Measurements from ENCODE around the gene TECPR2. TPM values are rescaled to one million over a fixed set of nuclear protein-coding genes. Genes with fewer than 3 reads are reported as not detected.
A peak's percentile ranks its signal among the peaks of the same experiment; 100 is the strongest.

TECPR2 gene
- total and polyA plus RNA-seq, 2 of the 13 experiments (the other 11 are each of a cell fraction or from before 2014, with no cell fraction given), result 3.5 to 5.7 TPM

- TF ChIP-seq LBX2 (CRISPR knock-in tag; IDR thresholded peaks at IDR 0.05; ENCODE audit: borderline replicate concordance) (no peak), TGIF2 (CRISPR knock-in tag; IDR thresholded peaks at IDR 0.05) (no peak), ZBTB33 (CRISPR knock-in tag; IDR thresholded peaks at IDR 0.05) (no peak), AGO2 (optimal IDR thresholded peaks at IDR 0.05; ENCODE audit: low read depth, low read length) (no peak), ZNF607 (CRISPR knock-in tag; IDR thresholded peaks at IDR 0.05; ENCODE audit: borderline replicate concordance) (no peak), ZNF281 (CRISPR knock-in tag; IDR thresholded peaks at IDR 0.05; ENCODE audit: borderline replicate concordance) (no peak; the same call in 1 of the 2 replicates), HES4 (CRISPR knock-in tag; IDR thresholded peaks at IDR 0.05; ENCODE audit: borderline replicate concordance) (peak; percentile 15; the same call in 1 of the 2 replicates), MYPOP (CRISPR knock-in tag; IDR thresholded peaks at IDR 0.05) (peak; percentile 42; the same call in 1 of the 2 replicates), PAF1 (CRISPR knock-in tag; IDR thresholded peaks at IDR 0.05) (no peak), ZNF652 (CRISPR knock-in tag; IDR thresholded peaks at IDR 0.05; ENCODE audit: borderline replicate concordance, low read depth) (no peak), ZNF775 (CRISPR knock-in tag; IDR thresholded peaks at IDR 0.05; ENCODE audit: borderline replicate concordance) (no peak), ZBTB10 (CRISPR knock-in tag; IDR thresholded peaks at IDR 0.05; ENCODE audit: borderline replicate concordance) (no peak), CCDC6 (CRISPR knock-in tag; IDR thresholded peaks at IDR 0.05) (no peak), ZNF776 (CRISPR knock-in tag; IDR thresholded peaks at IDR 0.05) (no peak), ZNF33B (CRISPR knock-in tag; IDR thresholded peaks at IDR 0.05) (no peak), RBM39 (IDR thresholded peaks at IDR 0.05; ENCODE audit: low read depth, low read length, poor library complexity, severe bottlenecking) (no peak), PHF21A (CRISPR knock-in tag; IDR thresholded peaks at IDR 0.05) (no peak), SNAI1 (CRISPR knock-in tag; IDR thresholded peaks at IDR 0.05; ENCODE audit: borderline replicate concordance) (no peak), ZC3H13 (CRISPR knock-in tag; IDR thresholded peaks at IDR 0.05) (no peak)
Measured at GRCh38 chr14:102510616-102511520, 148.1 kb downstream of the TECPR2 start (continued).
